B cell (primary cell): Measurements from ENCODE around the gene PCOLCE2. TPM values are rescaled to one million over a fixed set of nuclear protein-coding genes. Genes with fewer than 3 reads are reported as not detected.

ENCODE experiments used
- ATAC-seq: fragments of 200-7000 bp; cut with Tn5 transposase; one replicate; pipeline ENCODE4 v1.10.0; 2021; ENCODE audit warnings: low read depth, mild to moderate bottlenecking, moderate number of reproducible peaks, moderate library complexity
- CTCF ChIA-PET: fragments of 350-600 bp; sonication (Branson Sonifier 250); formaldehyde crosslinking; loops from one replicate; lab custom pipeline; 2021; ENCODE audit warnings: antibody characterized with exemption, inconsistent platforms; lab: Charles Lee
- POLR2A ChIA-PET: fragments of 350-600 bp; sonication (Branson Sonifier 250); formaldehyde crosslinking; loops from one replicate; lab custom pipeline; 2021; ENCODE audit warnings: antibody characterized with exemption; lab: Charles Lee
- DNase-seq: peaks from one replicate; pipeline ENCODE4 v3.0.0; 2013
- H2AFZ ChIP-seq: 2 replicates; pipeline ENCODE4 v1.6.1; 2012; ENCODE audit warnings: mild to moderate bottlenecking, low read depth, low read length; ENCODE audit not compliant: insufficient read depth, poor library complexity, severe bottlenecking
- H3K27ac ChIP-seq, 2 donors: 1 replicate in 1 of 2; 2 replicates in 1 of 2; pipeline ENCODE4 v1.5.1; 2012 to 2013; ENCODE audit warnings: low read length in 2 of 2, mild to moderate bottlenecking in 2 of 2, moderate library complexity in 1 of 2
- H3K27me3 ChIP-seq, 4 experiments: fragments of 200-600 bp in 1 of 4; sonication (generic) in 1 of 4; replicated peaks in 1 of 4; 1 replicate in 2 of 4; 2 replicates in 2 of 4; pipeline versions ENCODE4 v1.6.1 to v1.7.0; 2013 to 2016; ENCODE audit warnings: low read length in 3 of 4, mild to moderate bottlenecking in 2 of 4, mixed read lengths in 1 of 4, moderate library complexity in 1 of 4; ENCODE audit not compliant: insufficient read depth in 4 of 4, control insufficient read depth in 3 of 4; ENCODE audit errors: control extremely low read depth in 1 of 4
- H3K36me3 ChIP-seq, 2 experiments: replicated peaks in 1 of 2; 1 replicate in 1 of 2; 2 replicates in 1 of 2; pipeline versions ENCODE4 v1.6.1 to v1.7.1; 2013; ENCODE audit warnings: low read length in 1 of 2; ENCODE audit not compliant: insufficient read depth in 2 of 2, control insufficient read depth in 1 of 2; ENCODE audit errors: control extremely low read depth in 1 of 2, extremely low read depth in 1 of 2
- H3K4me1 ChIP-seq, 2 donors: fragments of 200-600 bp in 1 of 2; sonication (generic) in 1 of 2; 1 replicate in 1 of 2; 2 replicates in 1 of 2; pipeline versions ENCODE4 v1.5.1 to v1.6.1; 2013 to 2017; ENCODE audit warnings: low read length in 2 of 2; ENCODE audit not compliant: control insufficient read depth in 2 of 2, insufficient read depth in 2 of 2
- H3K4me2 ChIP-seq: replicated peaks from 2 replicates; pipeline ENCODE3; 2012; ENCODE audit warnings: mild to moderate bottlenecking, low read depth, low read length; ENCODE audit not compliant: poor library complexity, severe bottlenecking
- H3K4me3 ChIP-seq, 5 experiments: fragments of 200-600 bp in 1 of 5; sonication (generic) in 1 of 5; 1 replicate in 3 of 5; 2 replicates in 2 of 5; pipeline versions ENCODE4 v1.5.1 to v1.7.0; 2011 to 2016; ENCODE audit warnings: low read length in 4 of 5, mild to moderate bottlenecking in 4 of 5, low read depth in 2 of 5, control low read depth in 1 of 5, moderate library complexity in 1 of 5; ENCODE audit not compliant: insufficient read depth in 1 of 5; ENCODE audit errors: control extremely low read depth in 1 of 5, extremely low read depth in 1 of 5
- H3K79me2 ChIP-seq: fragments of 200-600 bp; sonication (generic); one replicate; pipeline ENCODE4 v1.6.0; 2016; ENCODE audit warnings: low read length; ENCODE audit not compliant: control insufficient read depth, insufficient read depth
- H3K9ac ChIP-seq: fragments of 200-600 bp; sonication (generic); 2 replicates; pipeline ENCODE4 v1.6.1; 2017; ENCODE audit warnings: mild to moderate bottlenecking, low read length, moderate library complexity
- H3K9me3 ChIP-seq, 3 donors: one replicate each; pipeline versions ENCODE4 v1.6.1 to v1.7.1; 2013; ENCODE audit warnings: low read length in 2 of 3; ENCODE audit not compliant: control insufficient read depth in 2 of 3, insufficient read depth in 1 of 3; ENCODE audit errors: control extremely low read depth in 1 of 3
- H4K20me1 ChIP-seq: 2 replicates; pipeline ENCODE4 v1.6.0; 2012; ENCODE audit warnings: mild to moderate bottlenecking, low read length; ENCODE audit not compliant: insufficient read depth, control insufficient read depth, poor library complexity, severe bottlenecking
- H3K27ac Mint-ChIP-seq: one replicate; pipeline ENCODE4 v1.8.0; 2021; ENCODE audit warnings: mixed read lengths
- H3K27me3 Mint-ChIP-seq: one replicate; pipeline ENCODE4 v1.8.0; 2021; ENCODE audit warnings: mixed read lengths
- H3K4me1 Mint-ChIP-seq: one replicate; pipeline ENCODE4 v1.8.0; 2021; ENCODE audit warnings: mixed read lengths
- H3K4me3 Mint-ChIP-seq: one replicate; pipeline ENCODE4 v1.8.0; 2021; ENCODE audit warnings: mixed read lengths
- H3K9me3 Mint-ChIP-seq: one replicate; pipeline ENCODE4 v1.8.0; 2022; ENCODE audit warnings: mixed read lengths; ENCODE audit not compliant: insufficient read depth
- EZH2 ChIP-seq: IDR thresholded peaks from 2 replicates; pipeline ENCODE4 v1.6.1; 2012; ENCODE audit warnings: borderline replicate concordance, low read depth, mild to moderate bottlenecking, moderate library complexity, low read length; ENCODE audit not compliant: insufficient read depth, poor library complexity, severe bottlenecking
- WGBS: methylation state at CpG from one replicate; pipeline ENCODE4 v1.1.5; 2013; ENCODE audit warnings: missing lambda C conversion rate; ENCODE audit not compliant: insufficient coverage; 5-methylcytosine and 5-hydroxymethylcytosine counted together
- intact Hi-C: fragments of 100-400 bp; cut with micrococcal nuclease; formaldehyde crosslinking; loops from one replicate; pipeline ENCODE4 v1.10.0; 2022
- polyA plus RNA-seq: library from polyadenylated mRNA; depleted of rRNA; stranded (reverse); fragments of >200 nt; gene quantifications from 2 replicates; pipeline ENCODE4 v1.2.3, GENCODE V29; 2012
- total RNA-seq, 2 donors: library from RNA; stranded (reverse); fragments of 120-200 nt in 1 of 2; gene quantifications; 1 replicate in 1 of 2; 2 replicates in 1 of 2; pipeline versions ENCODE4 v1.2.3 to v1.2.4, GENCODE V29; 2013 to 2022
- TF ChIP-seq, protein P1 (sequence below): fragments of 200-600 bp; IDR thresholded peaks from one replicate; pipeline ENCODE4 v1.8.0; 2022; ENCODE audit warnings: antibody characterized with exemption, mild to moderate bottlenecking

The PCOLCE2 gene
- total and polyA plus RNA-seq, 2 donors (not counting 1 experiment from before 2014, with no cell fraction given): not detected

DNA sequence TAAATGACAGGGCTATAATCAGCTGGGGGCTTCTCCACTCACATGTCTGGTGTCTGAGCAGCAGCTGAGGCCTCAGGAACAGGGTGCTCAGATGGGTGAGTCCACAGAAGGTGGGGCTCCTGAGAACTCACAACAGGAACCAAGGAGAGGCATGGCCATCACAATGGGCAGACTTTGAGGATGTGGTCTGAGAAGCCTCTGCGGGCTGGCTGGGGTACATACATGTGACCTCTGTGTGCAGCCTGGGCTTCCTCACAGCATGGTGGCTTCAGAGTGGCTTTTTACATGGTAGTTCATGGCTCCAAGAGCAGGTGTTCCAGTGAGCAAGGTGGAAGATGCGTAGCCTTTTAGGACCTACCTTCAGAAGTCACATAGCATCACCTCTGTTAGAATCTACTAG is 106.3 kb downstream of the PCOLCE2 start:
- Mint-ChIP-seq H3K4me1 (no peaks in the 10 kb centered on the region), H3K27ac (no peak overlapping the region), H3K9me3 (no peaks in the 10 kb centered on the region), H3K4me3 (no peak overlapping the region), H3K27me3 (no peaks in the 10 kb centered on the region)
- H3K9me3 ChIP-seq: peaks cover 0 to 4% (median 0%) of the 10 kb centered on the region in 3 donors
- H3K4me2 ChIP-seq: no peak overlapping the region
- POLR2A ChIA-PET: no interaction called here
- no peaks in the 10 kb centered on the region for H3K27me3 ChIP-seq
- DNase-seq (no peak), ATAC-seq (no peak)
- CTCF ChIA-PET: no interaction called here
- H3K4me1 ChIP-seq: no peaks in the 10 kb centered on the region
- H3K4me3 ChIP-seq: no peak overlapping the region
- H4K20me1 ChIP-seq: no peaks in the 10 kb centered on the region
- WGBS: no CpG with 5 or more reads among the region's 2 CpGs
- no peaks in the 10 kb centered on the region for H3K79me2 ChIP-seq
- no peak for TF ChIP-seq EZH2
- TF ChIP-seq, protein P1, sequence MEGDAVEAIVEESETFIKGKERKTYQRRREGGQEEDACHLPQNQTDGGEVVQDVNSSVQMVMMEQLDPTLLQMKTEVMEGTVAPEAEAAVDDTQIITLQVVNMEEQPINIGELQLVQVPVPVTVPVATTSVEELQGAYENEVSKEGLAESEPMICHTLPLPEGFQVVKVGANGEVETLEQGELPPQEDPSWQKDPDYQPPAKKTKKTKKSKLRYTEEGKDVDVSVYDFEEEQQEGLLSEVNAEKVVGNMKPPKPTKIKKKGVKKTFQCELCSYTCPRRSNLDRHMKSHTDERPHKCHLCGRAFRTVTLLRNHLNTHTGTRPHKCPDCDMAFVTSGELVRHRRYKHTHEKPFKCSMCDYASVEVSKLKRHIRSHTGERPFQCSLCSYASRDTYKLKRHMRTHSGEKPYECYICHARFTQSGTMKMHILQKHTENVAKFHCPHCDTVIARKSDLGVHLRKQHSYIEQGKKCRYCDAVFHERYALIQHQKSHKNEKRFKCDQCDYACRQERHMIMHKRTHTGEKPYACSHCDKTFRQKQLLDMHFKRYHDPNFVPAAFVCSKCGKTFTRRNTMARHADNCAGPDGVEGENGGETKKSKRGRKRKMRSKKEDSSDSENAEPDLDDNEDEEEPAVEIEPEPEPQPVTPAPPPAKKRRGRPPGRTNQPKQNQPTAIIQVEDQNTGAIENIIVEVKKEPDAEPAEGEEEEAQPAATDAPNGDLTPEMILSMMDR: no peak
- no peak overlapping the region for H3K9ac ChIP-seq
- no peak overlapping the region for H3K27ac ChIP-seq
- intact Hi-C loops: no loop called here
- no peak overlapping the region for H2AFZ ChIP-seq
- H3K36me3 ChIP-seq: no peaks in the 10 kb centered on the region

DNA sequence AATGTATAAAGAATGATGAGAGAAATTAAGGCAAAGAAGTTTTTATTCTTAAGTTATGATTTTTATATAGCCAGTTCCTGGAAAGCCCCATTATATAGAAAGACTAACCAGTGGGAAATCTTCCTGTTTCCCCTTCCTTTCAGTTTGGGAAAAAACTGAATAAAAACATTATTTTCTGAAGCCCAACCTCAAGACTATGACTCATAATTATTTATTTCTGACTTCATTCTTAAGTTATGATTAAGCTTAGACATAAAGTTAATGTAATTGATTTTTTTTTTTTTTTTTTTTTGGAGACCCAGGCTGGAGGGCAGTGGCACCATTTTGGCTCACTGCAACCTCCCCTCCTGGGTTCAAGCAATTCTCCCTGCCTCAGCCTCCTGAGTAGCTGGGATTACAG is 109.3 kb downstream of the PCOLCE2 start:
- CTCF ChIA-PET: no interaction called here
- no peaks in the 10 kb centered on the region for H3K27me3 Mint-ChIP-seq
- TF ChIP-seq, protein P1: no peak
- no peak for TF ChIP-seq EZH2
- H3K27ac Mint-ChIP-seq: no peak overlapping the region
- no peak for ATAC-seq
- no peak overlapping the region for H3K9ac ChIP-seq
- H2AFZ ChIP-seq: no peak overlapping the region
- no peak overlapping the region for H3K4me3 ChIP-seq
- H3K4me2 ChIP-seq: no peak overlapping the region
- no peak for DNase-seq
- H3K27ac ChIP-seq: no peak overlapping the region
- POLR2A ChIA-PET: no interaction called here
- no peaks in the 10 kb centered on the region for H3K4me1 ChIP-seq
- H3K79me2 ChIP-seq: no peaks in the 10 kb centered on the region
- no peak overlapping the region for H3K4me3 Mint-ChIP-seq
- no peaks in the 10 kb centered on the region for H3K27me3 ChIP-seq
- H3K36me3 ChIP-seq: no peaks in the 10 kb centered on the region
- no peaks in the 10 kb centered on the region for H3K9me3 Mint-ChIP-seq
- no peaks in the 10 kb centered on the region for H4K20me1 ChIP-seq
- intact Hi-C loops: no loop called here
- H3K9me3 ChIP-seq: peaks cover 0 to 4% (median 0%) of the 10 kb centered on the region in 3 donors
- no peaks in the 10 kb centered on the region for H3K4me1 Mint-ChIP-seq
